Measurements from ENCODE around the gene TSHZ3.

TSHZ3 gene

GRCh38 chr19:31337008-31337914 lies 12.0 kb downstream of the TSHZ3 start:
- DNase-seq: no peak

- no peak for DNase-seq
Observed at GRCh38 chr19:31335716-31336115, 13.5 kb downstream of the TSHZ3 start.

- no peak for DNase-seq
Observed at GRCh38 chr19:31334849-31335624, 14.2 kb downstream of the TSHZ3 start.

GRCh38 chr19:31334101-31334848 lies 15.0 kb downstream of the TSHZ3 start:
- no peak for DNase-seq

- no peak for DNase-seq
Observed at GRCh38 chr19:31332096-31332495, 17.1 kb downstream of the TSHZ3 start.

GRCh38 chr19:31331536-31331935 lies 17.7 kb downstream of the TSHZ3 start:
- DNase-seq: no peak

- no peak for DNase-seq
Observed at GRCh38 chr19:31330761-31331160, 18.5 kb downstream of the TSHZ3 start.

- no peak for DNase-seq
Observed at GRCh38 chr19:31330237-31330636, 19.0 kb downstream of the TSHZ3 start.

GRCh38 chr19:31329819-31330218 lies 19.4 kb downstream of the TSHZ3 start:
- no peak for DNase-seq

- no peak for DNase-seq
Observed at GRCh38 chr19:31328238-31328637, 21.0 kb downstream of the TSHZ3 start.

GRCh38 chr19:31326329-31327028 lies 22.8 kb downstream of the TSHZ3 start:
- no peak for DNase-seq

- DNase-seq: no peak
Observed at GRCh38 chr19:31325342-31325741, 23.9 kb downstream of the TSHZ3 start.

GRCh38 chr19:31319465-31319864 lies 29.8 kb downstream of the TSHZ3 start:
- DNase-seq: no peak

GRCh38 chr19:31318790-31319425 lies 30.3 kb downstream of the TSHZ3 start:
- DNase-seq: no peak

GRCh38 chr19:31317570-31317969 lies 31.7 kb downstream of the TSHZ3 start:
- DNase-seq: no peak

GRCh38 chr19:31317093-31317492 lies 32.1 kb downstream of the TSHZ3 start:
- no peak for DNase-seq

- DNase-seq: no peak
Observed at GRCh38 chr19:31316201-31316951, 32.9 kb downstream of the TSHZ3 start.

GRCh38 chr19:31315652-31316051 lies 33.6 kb downstream of the TSHZ3 start:
- no peak for DNase-seq

- DNase-seq: no peak
Observed at GRCh38 chr19:31314849-31315629, 34.2 kb downstream of the TSHZ3 start.

- DNase-seq: no peak
Observed at GRCh38 chr19:31314156-31314555, 35.1 kb downstream of the TSHZ3 start.

All from NCI-H146 (cell line).